ENCODE data around the gene OSBPL2. TPM values are rescaled to one million over a fixed set of nuclear protein-coding genes. Genes with fewer than 3 reads are reported as not detected.

Gene OSBPL2
- total and polyA plus RNA-seq, 3 donors from 2014 or later: 48.5 to 57.2 (median 49.8) TPM

DNA sequence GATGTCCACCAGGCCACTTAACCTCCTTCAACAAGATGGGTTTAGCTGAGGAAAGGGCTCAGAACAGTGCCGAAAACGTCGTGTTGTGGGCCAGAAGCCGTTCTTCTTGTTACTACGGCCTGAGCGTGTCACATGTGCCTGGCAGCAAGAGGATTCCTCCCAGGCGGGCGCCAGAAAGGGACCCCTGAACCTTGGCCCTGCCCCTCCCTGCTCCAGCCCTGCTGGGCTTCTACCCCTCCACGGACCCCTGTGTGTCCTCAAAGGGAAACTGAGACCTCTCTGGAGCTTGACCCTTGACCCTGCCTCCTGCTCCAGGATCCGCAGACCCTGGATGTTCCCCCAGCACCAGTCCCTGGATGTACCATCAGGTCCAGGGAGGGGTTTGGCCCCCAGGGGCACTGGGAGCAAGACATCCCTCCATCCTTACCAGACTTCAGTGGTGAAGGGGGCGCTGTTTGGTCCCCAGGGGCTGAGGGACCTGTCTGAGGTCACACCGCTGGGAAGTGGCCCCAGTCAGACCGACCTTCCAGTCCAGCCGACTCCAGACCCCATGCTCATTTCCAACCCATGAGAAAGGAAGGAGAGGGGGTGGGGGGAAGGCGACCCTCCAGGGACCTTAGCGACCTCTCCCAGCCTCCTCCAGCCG, 28.3 kb upstream of the OSBPL2 start:
- 70 to 73% methylated on average over 8 to 17 of the region's 17 CpGs for WGBS, 2 donors
- intact Hi-C loops (cut with DNase I; ENCODE audit: low total_unique reads): no loop called here

DNA sequence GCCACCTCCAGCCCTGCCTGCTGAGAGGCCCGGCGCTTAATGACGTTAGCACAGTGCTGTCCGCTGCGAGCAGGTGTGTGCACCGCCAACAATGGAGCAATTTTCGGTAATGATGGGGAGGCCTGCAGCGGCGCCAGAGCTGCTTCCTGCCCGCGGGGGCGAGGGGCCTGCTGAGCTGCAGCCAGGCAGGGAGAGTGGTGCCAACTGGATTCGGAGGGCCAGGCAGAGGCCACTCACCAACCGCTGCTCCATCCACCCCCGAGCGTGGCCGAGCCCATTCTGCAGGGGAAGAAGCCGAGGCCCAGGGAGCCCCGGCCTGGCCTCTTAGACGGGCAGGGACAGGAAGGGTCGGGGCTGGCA, 27.8 kb upstream of the OSBPL2 start:
- intact Hi-C loops (cut with DNase I; ENCODE audit: low total_unique reads): no loop called here
- no peak for TF ChIP-seq POLR2A (IDR thresholded peaks at IDR 0.05)
- Histone ChIP-seq H3K36me3 (ENCODE audit: low read depth, missing control alignments) (no peaks in the 10 kb centered on the region), H3K4me3 (no peak overlapping the region), H3K4me1 (no peaks in the 10 kb centered on the region), H3K27ac (no peak overlapping the region), H3K27me3 (no peaks in the 10 kb centered on the region), H3K9me3 (no peaks in the 10 kb centered on the region)
- WGBS, 2 donors: 73% methylated on average over 21 of the region's 21 CpGs; no CpG with 5 or more reads in 1 of the 2 donors
- DNase-seq: no peak

More for the DNA sequence above, 28.3 kb upstream of the OSBPL2 start:
- H3K9me3 ChIP-seq: no peaks in the 10 kb centered on the region
- no peaks in the 10 kb centered on the region for H3K4me1 ChIP-seq
- no peak overlapping the region for H3K4me3 ChIP-seq
- no peak for DNase-seq
- H3K36me3 ChIP-seq (ENCODE audit: low read depth, missing control alignments): no peaks in the 10 kb centered on the region
- TF ChIP-seq POLR2A (IDR thresholded peaks at IDR 0.05): no peak
- TF ChIP-seq, protein P1, sequence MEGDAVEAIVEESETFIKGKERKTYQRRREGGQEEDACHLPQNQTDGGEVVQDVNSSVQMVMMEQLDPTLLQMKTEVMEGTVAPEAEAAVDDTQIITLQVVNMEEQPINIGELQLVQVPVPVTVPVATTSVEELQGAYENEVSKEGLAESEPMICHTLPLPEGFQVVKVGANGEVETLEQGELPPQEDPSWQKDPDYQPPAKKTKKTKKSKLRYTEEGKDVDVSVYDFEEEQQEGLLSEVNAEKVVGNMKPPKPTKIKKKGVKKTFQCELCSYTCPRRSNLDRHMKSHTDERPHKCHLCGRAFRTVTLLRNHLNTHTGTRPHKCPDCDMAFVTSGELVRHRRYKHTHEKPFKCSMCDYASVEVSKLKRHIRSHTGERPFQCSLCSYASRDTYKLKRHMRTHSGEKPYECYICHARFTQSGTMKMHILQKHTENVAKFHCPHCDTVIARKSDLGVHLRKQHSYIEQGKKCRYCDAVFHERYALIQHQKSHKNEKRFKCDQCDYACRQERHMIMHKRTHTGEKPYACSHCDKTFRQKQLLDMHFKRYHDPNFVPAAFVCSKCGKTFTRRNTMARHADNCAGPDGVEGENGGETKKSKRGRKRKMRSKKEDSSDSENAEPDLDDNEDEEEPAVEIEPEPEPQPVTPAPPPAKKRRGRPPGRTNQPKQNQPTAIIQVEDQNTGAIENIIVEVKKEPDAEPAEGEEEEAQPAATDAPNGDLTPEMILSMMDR (IDR thresholded peaks at IDR 0.05): no peak
- no peak overlapping the region for H3K27ac ChIP-seq
- no peaks in the 10 kb centered on the region for H3K27me3 ChIP-seq

DNA sequence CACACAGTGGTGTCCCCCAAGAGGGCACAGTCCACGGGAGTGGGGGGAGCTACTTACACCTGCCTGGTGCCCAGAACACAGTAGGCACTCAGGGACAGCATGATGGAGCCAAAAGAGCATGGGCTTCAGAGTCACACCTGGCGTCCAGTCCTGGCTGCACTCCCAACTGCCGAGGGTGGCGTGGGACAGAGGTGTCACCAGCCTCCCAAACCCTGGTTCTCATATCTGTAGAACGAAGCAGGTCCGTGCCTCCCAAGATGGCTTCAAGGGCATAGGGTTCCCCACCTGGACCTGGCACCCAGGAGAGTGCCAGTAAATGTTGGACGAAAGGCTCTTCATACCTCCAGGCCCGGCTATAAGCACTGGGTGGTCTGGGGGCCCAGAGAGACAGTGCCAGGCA, 27.1 kb upstream of the OSBPL2 start:
- H3K27me3 ChIP-seq: no peaks in the 10 kb centered on the region
- TF ChIP-seq, protein P1 (IDR thresholded peaks at IDR 0.05): no peak
- TF ChIP-seq POLR2A (IDR thresholded peaks at IDR 0.05): no peak

DNA sequence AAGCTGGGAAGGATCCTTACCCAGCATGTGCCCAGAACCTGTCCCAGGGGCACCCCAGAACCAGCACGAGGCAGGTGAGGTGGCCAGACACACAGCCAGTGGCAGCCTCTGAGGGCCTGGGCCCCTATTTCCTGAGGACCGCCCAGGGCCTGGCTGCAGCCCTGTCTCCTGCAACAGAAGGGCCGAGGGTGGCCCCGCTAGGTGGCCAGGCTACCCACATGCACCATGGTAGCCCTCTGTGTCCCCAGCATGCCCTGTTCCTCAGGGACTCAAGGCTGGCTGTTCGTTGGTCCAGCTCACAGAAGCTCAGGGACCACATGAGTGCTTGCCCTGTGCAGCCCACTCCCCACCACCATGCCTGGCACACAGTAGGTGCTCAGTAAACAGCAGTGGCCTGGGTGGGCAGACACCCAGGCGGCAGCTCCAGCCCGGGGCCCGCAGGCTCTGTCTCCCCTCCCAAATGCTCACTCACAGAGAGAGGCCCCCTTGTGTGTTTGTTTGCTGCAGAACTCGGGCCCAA, 26.5 kb upstream of the OSBPL2 start:
- no peak overlapping the region for H3K27ac ChIP-seq
- no peaks in the 10 kb centered on the region for H3K9me3 ChIP-seq
- no peak overlapping the region for H3K4me3 ChIP-seq
- no peaks in the 10 kb centered on the region for H3K36me3 ChIP-seq (ENCODE audit: low read depth, missing control alignments)
- TF ChIP-seq POLR2A (IDR thresholded peaks at IDR 0.05): no peak
- TF ChIP-seq, protein P1 (IDR thresholded peaks at IDR 0.05): no peak
- WGBS, 2 donors: 69 to 86% methylated on average over 4 to 8 of the region's 9 CpGs
- H3K4me1 ChIP-seq: no peaks in the 10 kb centered on the region
- no peak for DNase-seq
- H3K27me3 ChIP-seq: no peaks in the 10 kb centered on the region
- intact Hi-C loops (cut with DNase I; ENCODE audit: low total_unique reads): no loop called here

More for the DNA sequence above, 27.1 kb upstream of the OSBPL2 start:
- DNase-seq: no peak
- Histone ChIP-seq H3K4me1 (no peaks in the 10 kb centered on the region), H3K36me3 (ENCODE audit: low read depth, missing control alignments) (no peaks in the 10 kb centered on the region), H3K4me3 (no peak overlapping the region), H3K27ac (no peak overlapping the region), H3K9me3 (no peaks in the 10 kb centered on the region)
- intact Hi-C loops (cut with DNase I; ENCODE audit: low total_unique reads): no loop called here
- 73 to 91% methylated on average over 4 to 8 of the region's 8 CpGs for WGBS, 2 donors

DNA sequence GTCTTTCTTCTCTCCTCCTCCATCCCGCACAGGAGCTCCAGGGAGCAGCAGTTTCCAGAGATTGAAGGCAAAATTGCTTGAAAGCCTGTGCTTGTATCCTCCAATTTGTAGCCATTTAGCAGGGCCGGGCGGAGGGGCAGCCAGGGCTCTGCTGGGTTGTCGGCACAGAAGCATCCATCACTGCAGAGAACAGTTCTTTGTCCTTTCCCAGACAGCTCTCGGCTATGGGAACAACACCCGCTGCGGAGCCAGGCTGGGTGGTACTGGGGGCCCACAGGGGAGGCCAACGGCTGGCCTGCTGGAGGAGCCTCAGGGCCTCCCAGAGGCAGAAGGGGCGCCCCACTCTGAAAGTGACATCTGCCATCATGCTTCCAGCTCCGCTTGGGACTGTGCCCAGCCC, 26.0 kb upstream of the OSBPL2 start:
- TF ChIP-seq, protein P1 (IDR thresholded peaks at IDR 0.05): no peak
- TF ChIP-seq POLR2A (IDR thresholded peaks at IDR 0.05): no peak
- intact Hi-C loops (cut with DNase I; ENCODE audit: low total_unique reads): no loop called here
- WGBS, 2 donors: 49 to 59% methylated on average over 5 to 10 of the region's 10 CpGs
- H3K4me1 ChIP-seq: no peaks in the 10 kb centered on the region
- DNase-seq: no peak
- no peaks in the 10 kb centered on the region for H3K9me3 ChIP-seq
- no peaks in the 10 kb centered on the region for H3K27me3 ChIP-seq
- H3K27ac ChIP-seq: no peak overlapping the region
- no peaks in the 10 kb centered on the region for H3K36me3 ChIP-seq (ENCODE audit: low read depth, missing control alignments)
- no peak overlapping the region for H3K4me3 ChIP-seq

All from testis (tissue), 3 donors.